Neural cell (in vitro differentiated cells): ENCODE results near the gene FGFR4.

ENCODE experiments used
- CTCF ChIP-seq: fragments of 450-650 bp; IDR thresholded peaks from 2 replicates; pipeline ENCODE4 v1.5.1; 2014; ENCODE audit warnings: antibody characterized with exemption, mild to moderate bottlenecking, moderate library complexity; ENCODE audit not compliant: poor library complexity, severe bottlenecking
- EP300 ChIP-seq: fragments of 450-650 bp; conservative IDR thresholded peaks from 2 replicates; pipeline ENCODE4 v1.6.1; 2014; ENCODE audit warnings: antibody characterized with exemption, mild to moderate bottlenecking, moderate library complexity; ENCODE audit not compliant: poor library complexity, severe bottlenecking
- EZH2 ChIP-seq: fragments of 200-600, 300-800 bp; shearing (Covaris generic), sonication (generic); IDR thresholded peaks from 2 replicates; pipeline ENCODE4 v1.6.1; 2014; ENCODE audit warnings: antibody characterized with exemption, low read length, borderline replicate concordance, mild to moderate bottlenecking; ENCODE audit not compliant: insufficient read depth, poor library complexity, severe bottlenecking
- POLR2AphosphoS5 ChIP-seq: IDR thresholded peaks from 2 replicates; pipeline ENCODE4 v1.6.1; 2012
- TAF1 ChIP-seq: IDR thresholded peaks from 2 replicates; pipeline ENCODE4 v1.6.1; 2012; ENCODE audit warnings: low read depth
- TF ChIP-seq, protein P1 (sequence below): IDR thresholded peaks from 2 replicates; pipeline ENCODE4 v1.6.1; 2012; ENCODE audit warnings: borderline replicate concordance

GRCh38 chr5:177116631-177117373 is 30.1 kb downstream of the FGFR4 start:
- TF ChIP-seq POLR2AphosphoS5 (no peak), CTCF (no peak), EZH2 (no peak), TAF1 (no peak), EP300 (no peak)
- TF ChIP-seq, protein P1, sequence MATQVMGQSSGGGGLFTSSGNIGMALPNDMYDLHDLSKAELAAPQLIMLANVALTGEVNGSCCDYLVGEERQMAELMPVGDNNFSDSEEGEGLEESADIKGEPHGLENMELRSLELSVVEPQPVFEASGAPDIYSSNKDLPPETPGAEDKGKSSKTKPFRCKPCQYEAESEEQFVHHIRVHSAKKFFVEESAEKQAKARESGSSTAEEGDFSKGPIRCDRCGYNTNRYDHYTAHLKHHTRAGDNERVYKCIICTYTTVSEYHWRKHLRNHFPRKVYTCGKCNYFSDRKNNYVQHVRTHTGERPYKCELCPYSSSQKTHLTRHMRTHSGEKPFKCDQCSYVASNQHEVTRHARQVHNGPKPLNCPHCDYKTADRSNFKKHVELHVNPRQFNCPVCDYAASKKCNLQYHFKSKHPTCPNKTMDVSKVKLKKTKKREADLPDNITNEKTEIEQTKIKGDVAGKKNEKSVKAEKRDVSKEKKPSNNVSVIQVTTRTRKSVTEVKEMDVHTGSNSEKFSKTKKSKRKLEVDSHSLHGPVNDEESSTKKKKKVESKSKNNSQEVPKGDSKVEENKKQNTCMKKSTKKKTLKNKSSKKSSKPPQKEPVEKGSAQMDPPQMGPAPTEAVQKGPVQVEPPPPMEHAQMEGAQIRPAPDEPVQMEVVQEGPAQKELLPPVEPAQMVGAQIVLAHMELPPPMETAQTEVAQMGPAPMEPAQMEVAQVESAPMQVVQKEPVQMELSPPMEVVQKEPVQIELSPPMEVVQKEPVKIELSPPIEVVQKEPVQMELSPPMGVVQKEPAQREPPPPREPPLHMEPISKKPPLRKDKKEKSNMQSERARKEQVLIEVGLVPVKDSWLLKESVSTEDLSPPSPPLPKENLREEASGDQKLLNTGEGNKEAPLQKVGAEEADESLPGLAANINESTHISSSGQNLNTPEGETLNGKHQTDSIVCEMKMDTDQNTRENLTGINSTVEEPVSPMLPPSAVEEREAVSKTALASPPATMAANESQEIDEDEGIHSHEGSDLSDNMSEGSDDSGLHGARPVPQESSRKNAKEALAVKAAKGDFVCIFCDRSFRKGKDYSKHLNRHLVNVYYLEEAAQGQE, result no peak
